WI38 (cell line): ENCODE data around the gene PKNOX2.
A peak's percentile ranks its signal among the peaks of the same experiment; 100 is the strongest.

Source experiments
- H3K4me3 ChIP-seq: 2 replicates; pipeline ENCODE4 v1.5.1; 2011; ENCODE audit warnings: low read depth, mild to moderate bottlenecking, control low read depth, low read length
- CTCF ChIP-seq: IDR thresholded peaks from 2 replicates; pipeline ENCODE4 v1.5.1; 2012; ENCODE audit warnings: low read depth, mild to moderate bottlenecking, control low read depth, low read length

The PKNOX2 gene

GRCh38 chr11:125251956-125252355, 87.4 kb downstream of the PKNOX2 start:
- no peak overlapping the region for H3K4me3 ChIP-seq
- TF ChIP-seq CTCF = no peak

GRCh38 chr11:125253289-125253688, 88.7 kb downstream of the PKNOX2 start:
- no peak overlapping the region for H3K4me3 ChIP-seq
- TF ChIP-seq CTCF = no peak

GRCh38 chr11:125253795-125254525, 89.4 kb downstream of the PKNOX2 start:
- no peak overlapping the region for H3K4me3 ChIP-seq
- TF ChIP-seq CTCF = no peak

- no peak overlapping the region for H3K4me3 ChIP-seq
- no peak for TF ChIP-seq CTCF
Observed at GRCh38 chr11:125256541-125257189, 92.1 kb downstream of the PKNOX2 start.

GRCh38 chr11:125257190-125257579, 92.6 kb downstream of the PKNOX2 start:
- H3K4me3 ChIP-seq = no peak overlapping the region
- TF ChIP-seq CTCF = peak; percentile 49; the same call in 1 of the 2 replicates

- no peak overlapping the region for H3K4me3 ChIP-seq
- no peak for TF ChIP-seq CTCF
Observed at GRCh38 chr11:125257751-125258150, 93.2 kb downstream of the PKNOX2 start.

GRCh38 chr11:125258291-125259032, 93.9 kb downstream of the PKNOX2 start:
- H3K4me3 ChIP-seq = no peak overlapping the region
- no peak for TF ChIP-seq CTCF
